WERI-Rb-1 (cell line): Measurements from ENCODE around the gene TSKU.

Experiments
- DNase-seq: peaks from one replicate; pipeline ENCODE4 v3.0.0-alpha.2; 2020
- H3K27ac ChIP-seq: fragments of 250-450 bp; sonication (Bioruptor Pico); 2 replicates; pipeline ENCODE4 v1.5.1; 2020; ENCODE audit warnings: mild to moderate bottlenecking, moderate library complexity
- H3K27me3 ChIP-seq: fragments of 250-450 bp; sonication (Bioruptor Pico); 2 replicates; pipeline ENCODE4 v1.5.1; 2021; ENCODE audit warnings: mild to moderate bottlenecking, low read depth, moderate library complexity; ENCODE audit not compliant: insufficient read depth, severe bottlenecking
- H3K36me3 ChIP-seq: fragments of 250-450 bp; sonication (Bioruptor Pico); 2 replicates; pipeline ENCODE4 v1.5.1; 2020; ENCODE audit warnings: mild to moderate bottlenecking, moderate library complexity
- H3K4me3 ChIP-seq: 2 replicates; pipeline ENCODE4 v1.5.1; 2011; ENCODE audit warnings: low read depth, mild to moderate bottlenecking, control low read depth, low read length
- H3K9me3 ChIP-seq: fragments of 250-450 bp; sonication (Bioruptor Pico); 2 replicates; pipeline ENCODE4 v1.5.1; 2021; ENCODE audit warnings: mild to moderate bottlenecking, moderate library complexity; ENCODE audit not compliant: severe bottlenecking
- CTCF ChIP-seq: IDR thresholded peaks from 2 replicates; pipeline ENCODE4 v1.5.1; 2011; ENCODE audit warnings: low read depth, mild to moderate bottlenecking, control low read depth, inconsistent platforms, low read length

The TSKU gene

GRCh38 chr11:76762356-76762752, 20.8 kb upstream of the TSKU start:
- Histone ChIP-seq H3K27ac (no peak overlapping the region), H3K36me3 (no peaks in the 10 kb centered on the region), H3K9me3 (no peaks in the 10 kb centered on the region), H3K4me3 (no peak overlapping the region), H3K27me3 (no peaks in the 10 kb centered on the region)
- DNase-seq, result no peak
- TF ChIP-seq CTCF, result no peak

GRCh38 chr11:76762867-76763572, 20.1 kb upstream of the TSKU start:
- no peak for DNase-seq
- no peaks in the 10 kb centered on the region for H3K9me3 ChIP-seq
- H3K4me3 ChIP-seq, result no peak overlapping the region
- no peak overlapping the region for H3K27ac ChIP-seq
- TF ChIP-seq CTCF, result no peak
- H3K36me3 ChIP-seq, result no peaks in the 10 kb centered on the region
- no peaks in the 10 kb centered on the region for H3K27me3 ChIP-seq

GRCh38 chr11:76763573-76764346, 19.4 kb upstream of the TSKU start:
- Histone ChIP-seq H3K36me3 (no peaks in the 10 kb centered on the region), H3K27ac (no peak overlapping the region), H3K9me3 (no peaks in the 10 kb centered on the region), H3K4me3 (no peak overlapping the region), H3K27me3 (no peaks in the 10 kb centered on the region)
- no peak for TF ChIP-seq CTCF
- DNase-seq, result no peak

GRCh38 chr11:76764941-76765665, 18.1 kb upstream of the TSKU start:
- no peak for DNase-seq
- Histone ChIP-seq H3K27me3 (no peaks in the 10 kb centered on the region), H3K4me3 (no peak overlapping the region), H3K36me3 (no peaks in the 10 kb centered on the region), H3K9me3 (no peaks in the 10 kb centered on the region), H3K27ac (no peak overlapping the region)
- no peak for TF ChIP-seq CTCF

GRCh38 chr11:76765863-76766350, 17.2 kb upstream of the TSKU start:
- Histone ChIP-seq H3K4me3 (no peak overlapping the region), H3K9me3 (no peaks in the 10 kb centered on the region), H3K27ac (no peak overlapping the region), H3K36me3 (no peaks in the 10 kb centered on the region), H3K27me3 (no peaks in the 10 kb centered on the region)
- no peak for TF ChIP-seq CTCF
- no peak for DNase-seq
